Subcutaneous adipose tissue (tissue), 4 donors: Measurements from ENCODE around the gene ARPC2. TPM values are rescaled to one million over a fixed set of nuclear protein-coding genes. Genes with fewer than 3 reads are reported as not detected.

ENCODE experiments used
- CTCF ChIP-seq: fragments of 450-650 bp; IDR thresholded peaks from one replicate; pipeline ENCODE4 v1.5.1; 2016; ENCODE audit warnings: low read depth, mild to moderate bottlenecking, control low read depth, antibody characterized with exemption, moderate library complexity
- total RNA-seq, 4 donors: library from RNA; depleted of rRNA; stranded (reverse); fragments of >200 nt; gene quantifications; one replicate each; pipeline ENCODE4 v1.1.0, GENCODE V29; 2016

Gene ARPC2
- total RNA-seq, 4 donors from 2014 or later: 273 to 501 (median 341) TPM

- TF ChIP-seq CTCF: no peak
Observed at GRCh38 chr2:218217360-218218267, 625 bp downstream of the ARPC2 start.

- no peak for TF ChIP-seq CTCF
Observed at GRCh38 chr2:218218268-218219185, 1.5 kb downstream of the ARPC2 start.

- no peak for TF ChIP-seq CTCF
Observed at GRCh38 chr2:218219934-218220333, 2.9 kb downstream of the ARPC2 start.

- TF ChIP-seq CTCF: no peak
Observed at GRCh38 chr2:218221000-218221399, 4.0 kb downstream of the ARPC2 start.

GRCh38 chr2:218223046-218223445 is 6.1 kb downstream of the ARPC2 start:
- no peak for TF ChIP-seq CTCF

- no peak for TF ChIP-seq CTCF
Observed at GRCh38 chr2:218224186-218224585, 7.2 kb downstream of the ARPC2 start.

- TF ChIP-seq CTCF: no peak
Observed at GRCh38 chr2:218226903-218227302, 9.9 kb downstream of the ARPC2 start.
